Uterus (tissue), 2 donors: ENCODE data around the gene CSF3R.
A peak's percentile ranks its signal among the peaks of the same experiment; 100 is the strongest.

Source experiments
- POLR2A ChIP-seq, 2 donors: fragments of 450-650 bp; IDR thresholded peaks; one replicate each; pipeline ENCODE4 v1.6.1; 2016; ENCODE audit warnings: antibody characterized with exemption in 2 of 2, mild to moderate bottlenecking in 1 of 2, moderate library complexity in 1 of 2
- TF ChIP-seq, protein P1 (sequence below), 4 experiments: fragments of 200-600 bp in 2 of 4; fragments of 450-650 bp in 2 of 4; sonication (generic) in 2 of 4; IDR thresholded peaks; one replicate each; pipeline ENCODE4 v1.5.1; 2016 to 2019; ENCODE audit warnings: antibody characterized with exemption in 4 of 4, mild to moderate bottlenecking in 2 of 4, moderate library complexity in 1 of 4

GRCh38 chr1:36516372-36517010, 33.8 kb upstream of the CSF3R start:
- TF ChIP-seq POLR2A (IDR thresholded peaks at IDR 0.05), result no peak
- TF ChIP-seq, protein P1, sequence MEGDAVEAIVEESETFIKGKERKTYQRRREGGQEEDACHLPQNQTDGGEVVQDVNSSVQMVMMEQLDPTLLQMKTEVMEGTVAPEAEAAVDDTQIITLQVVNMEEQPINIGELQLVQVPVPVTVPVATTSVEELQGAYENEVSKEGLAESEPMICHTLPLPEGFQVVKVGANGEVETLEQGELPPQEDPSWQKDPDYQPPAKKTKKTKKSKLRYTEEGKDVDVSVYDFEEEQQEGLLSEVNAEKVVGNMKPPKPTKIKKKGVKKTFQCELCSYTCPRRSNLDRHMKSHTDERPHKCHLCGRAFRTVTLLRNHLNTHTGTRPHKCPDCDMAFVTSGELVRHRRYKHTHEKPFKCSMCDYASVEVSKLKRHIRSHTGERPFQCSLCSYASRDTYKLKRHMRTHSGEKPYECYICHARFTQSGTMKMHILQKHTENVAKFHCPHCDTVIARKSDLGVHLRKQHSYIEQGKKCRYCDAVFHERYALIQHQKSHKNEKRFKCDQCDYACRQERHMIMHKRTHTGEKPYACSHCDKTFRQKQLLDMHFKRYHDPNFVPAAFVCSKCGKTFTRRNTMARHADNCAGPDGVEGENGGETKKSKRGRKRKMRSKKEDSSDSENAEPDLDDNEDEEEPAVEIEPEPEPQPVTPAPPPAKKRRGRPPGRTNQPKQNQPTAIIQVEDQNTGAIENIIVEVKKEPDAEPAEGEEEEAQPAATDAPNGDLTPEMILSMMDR (IDR thresholded peaks at IDR 0.05), result peak in 3 of 4 experiments; percentile 14 to 41 (median 26)
